HepG2 (cell line): Measurements from ENCODE around the gene NFE2L1. TPM values are rescaled to one million over a fixed set of nuclear protein-coding genes. Genes with fewer than 3 reads are reported as not detected.
A peak's percentile ranks its signal among the peaks of the same experiment; 100 is the strongest.

Source experiments
- AHR ChIP-seq: IDR thresholded peaks from 2 replicates; pipeline ENCODE4 v1.6.1; 2018; ENCODE audit warnings: missing genetic modification reagents, missing compliant biosample characterization
- EZH2 ChIP-seq: conservative IDR thresholded peaks from 2 replicates; pipeline ENCODE4 v1.6.1; 2012; ENCODE audit warnings: mild to moderate bottlenecking, low read depth, low read length, moderate library complexity
- FOXA1 ChIP-seq, 2 experiments: fragments of 450-650 bp in 1 of 2; sonication (generic) in 1 of 2; formaldehyde crosslinking in 1 of 2; IDR thresholded peaks; 2 replicates each; pipeline versions ENCODE4 v1.4.0 to v1.6.1; 2016 to 2020; ENCODE audit warnings: missing genetic modification reagents in 1 of 2
- HNF1A ChIP-seq, 2 experiments: sonication (generic) in 1 of 2; formaldehyde crosslinking in 1 of 2; IDR thresholded peaks; 2 replicates each; pipeline versions ENCODE4 v1.4.0 to v1.6.1; 2016 to 2020; ENCODE audit warnings: borderline replicate concordance in 1 of 2, low read depth in 1 of 2, mild to moderate bottlenecking in 1 of 2, missing genetic modification reagents in 1 of 2
- NFKB2 ChIP-seq: sonication (generic); formaldehyde crosslinking; IDR thresholded peaks from 2 replicates; pipeline ENCODE4 v1.4.0; 2020; ENCODE audit warnings: missing genetic modification reagents, borderline replicate concordance
- PRDM10 ChIP-seq: sonication (generic); formaldehyde crosslinking; IDR thresholded peaks from 2 replicates; pipeline ENCODE4 v1.4.0; 2020; ENCODE audit warnings: low read depth, missing genetic modification reagents
- SOX6 ChIP-seq, 2 experiments: fragments of 450-650 bp in 1 of 2; sonication (generic) in 1 of 2; formaldehyde crosslinking in 1 of 2; IDR thresholded peaks; 2 replicates each; pipeline versions ENCODE4 v1.4.0 to v1.6.1; 2017 to 2020; ENCODE audit warnings: antibody characterized with exemption in 1 of 2, mild to moderate bottlenecking in 1 of 2, missing genetic modification reagents in 1 of 2
- TMF1 ChIP-seq: sonication (generic); formaldehyde crosslinking; IDR thresholded peaks from 2 replicates; pipeline ENCODE4 v1.8.1; 2022; ENCODE audit warnings: low read depth, missing genetic modification reagents
- ZFP1 ChIP-seq: IDR thresholded peaks from 2 replicates; pipeline ENCODE4 v1.6.1; 2016
- ZFP62 ChIP-seq: sonication (generic); formaldehyde crosslinking; IDR thresholded peaks from 2 replicates; pipeline ENCODE4 v1.4.0; 2020; ENCODE audit warnings: missing genetic modification reagents
- ZNF276 ChIP-seq: sonication (generic); formaldehyde crosslinking; IDR thresholded peaks from 2 replicates; pipeline ENCODE4 v1.4.0; 2020; ENCODE audit warnings: mild to moderate bottlenecking, low read depth, missing genetic modification reagents
- ZNF460 ChIP-seq: sonication (generic); formaldehyde crosslinking; IDR thresholded peaks from 2 replicates; pipeline ENCODE4 v1.5.1; 2020; ENCODE audit warnings: missing genetic modification reagents, mild to moderate bottlenecking, borderline replicate concordance
- ZNF607 ChIP-seq: sonication (generic); formaldehyde crosslinking; IDR thresholded peaks from 2 replicates; pipeline ENCODE4 v1.5.1; 2020; ENCODE audit warnings: missing genetic modification reagents, mild to moderate bottlenecking, borderline replicate concordance
- polyA plus RNA-seq, 8 experiments: library from polyadenylated mRNA; depleted of rRNA in 3 of 8; stranded (reverse) in 7 of 8; unstranded in 1 of 8; fragments of >200 nt; fragmentation: Illumina TruSeq in 4 of 8; extraction: Trizol in 4 of 8; gene quantifications; 2 replicates each; pipeline versions ENCODE4 v1.2.1 to v1.2.3, GENCODE V29; 2011 to 2016; ENCODE audit warnings: low read depth in 4 of 8, missing spikeins in 1 of 8, mixed read lengths in 1 of 8; ENCODE audit not compliant: insufficient read depth in 1 of 8
- total RNA-seq, 5 experiments: library from RNA; depleted of rRNA; stranded (reverse); fragments of >200 nt; fragmentation: Illumina TruSeq; extraction: Trizol; gene quantifications; 2 replicates each; pipeline ENCODE4 v1.2.3, GENCODE V29; 2016; ENCODE audit warnings: low read depth in 1 of 5

Gene NFE2L1
- total and polyA plus RNA-seq, 2 of the 13 experiments (the other 11 are each of a cell fraction or from before 2014, with no cell fraction given), result 67.0 to 234 TPM

GRCh38 chr17:48037036-48037837 is 10.9 kb upstream of the NFE2L1 start, which contains the start of gene COPZ2 (continued):
- TF ChIP-seq PRDM10 (CRISPR knock-in tag) (peak; percentile 79), ZNF607 (no peak; the same call in 1 of the 2 replicates), NFKB2 (CRISPR knock-in tag) (peak; percentile 86; the same call in 1 of the 2 replicates), ZFP62 (no peak), EZH2 (no peak), FOXA1 (IDR thresholded peaks at IDR 0.05) (no peak), FOXA1 (CRISPR knock-in tag; IDR thresholded peaks at IDR 0.05) (no peak), AHR (CRISPR knock-in tag) (no peak), TMF1 (no peak), ZFP1 (CRISPR knock-in tag) (0 out of 2 replicates have a peak, but pooled peaks have one; percentile 22), ZNF460 (CRISPR knock-in tag) (no peak), HNF1A (IDR thresholded peaks at IDR 0.05; ENCODE audit: low read depth) (no peak), HNF1A (CRISPR knock-in tag; IDR thresholded peaks at IDR 0.05; ENCODE audit: borderline replicate concordance) (no peak), SOX6 (IDR thresholded peaks at IDR 0.05) (no peak), SOX6 (CRISPR knock-in tag; IDR thresholded peaks at IDR 0.05) (peak; percentile 51; the same call in 1 of the 2 replicates), ZNF276 (CRISPR knock-in tag) (no peak)
